Measurements from ENCODE around the gene GSC. TPM values are rescaled to one million over a fixed set of nuclear protein-coding genes. Genes with fewer than 3 reads are reported as not detected.
"Not testable (repeated sequence)": the region's sequence is repeated elsewhere in the genome, so short reads cannot be mapped to it uniquely, and the experiment has no call there.

Gene GSC
- total and polyA plus RNA-seq, 12 donors: 0.06 to 0.61 (median 0.19) TPM; not detected in 7

GRCh38 chr14:94738751-94739150 lies 31.2 kb downstream of the GSC start:
- Histone ChIP-seq H3K4me3 (no peak overlapping the region), H3K9me3 (replicated peaks in 1 of 3) (no peaks in the 10 kb centered on the region), H3K27ac (no peak overlapping the region), H3K27me3 (peaks cover 6% of the 10 kb centered on the region), H3K4me1 (replicated peaks in 1 of 2) (no peaks in the 10 kb centered on the region), H3K36me3 (replicated peaks in 1 of 2) (no peaks in the 10 kb centered on the region)
- WGBS, 4 donors: 74 to 88% (median 86%) methylated on average over 5 of the region's 5 CpGs
- DNase-seq: no peak
- intact Hi-C loops (cut with DNase I): no loop called here
- TF ChIP-seq CTCF (IDR thresholded peaks at IDR 0.05): no peak
- no peak for TF ChIP-seq POLR2A (IDR thresholded peaks at IDR 0.05)

GRCh38 chr14:94738097-94738496 lies 31.8 kb downstream of the GSC start:
- Histone ChIP-seq H3K27ac (no peak overlapping the region), H3K4me3 (no peak overlapping the region), H3K27me3 (peaks cover 6% of the 10 kb centered on the region), H3K4me1 (replicated peaks in 1 of 2) (no peaks in the 10 kb centered on the region), H3K36me3 (replicated peaks in 1 of 2) (no peaks in the 10 kb centered on the region), H3K9me3 (replicated peaks in 1 of 3) (no peaks in the 10 kb centered on the region)
- no peak for DNase-seq
- 89 to 92% (median 91%) methylated on average over 7 of the region's 7 CpGs for WGBS, 4 donors
- intact Hi-C loops (cut with DNase I): no loop called here
- no peak for TF ChIP-seq POLR2A (IDR thresholded peaks at IDR 0.05)
- TF ChIP-seq CTCF (IDR thresholded peaks at IDR 0.05): no peak

- H3K9me3 ChIP-seq (replicated peaks in 1 of 3): no peaks in the 10 kb centered on the region
- H3K4me1 ChIP-seq (replicated peaks in 1 of 2): no peaks in the 10 kb centered on the region
- TF ChIP-seq CTCF (IDR thresholded peaks at IDR 0.05) (no peak), POLR2A (IDR thresholded peaks at IDR 0.05) (no peak)
- DNase-seq: no peak
- H3K27ac ChIP-seq: no peak overlapping the region
- no peak overlapping the region for H3K4me3 ChIP-seq
- no peaks in the 10 kb centered on the region for H3K36me3 ChIP-seq (replicated peaks in 1 of 2)
- WGBS, 4 donors: 47 to 82% (median 72%) methylated on average over 2 to 3 of the region's 3 CpGs
- H3K27me3 ChIP-seq: no peaks in the 10 kb centered on the region
- intact Hi-C loops (cut with DNase I): no loop called here
Measured at GRCh38 chr14:94728950-94729349, 41.0 kb downstream of the GSC start.

DNA sequence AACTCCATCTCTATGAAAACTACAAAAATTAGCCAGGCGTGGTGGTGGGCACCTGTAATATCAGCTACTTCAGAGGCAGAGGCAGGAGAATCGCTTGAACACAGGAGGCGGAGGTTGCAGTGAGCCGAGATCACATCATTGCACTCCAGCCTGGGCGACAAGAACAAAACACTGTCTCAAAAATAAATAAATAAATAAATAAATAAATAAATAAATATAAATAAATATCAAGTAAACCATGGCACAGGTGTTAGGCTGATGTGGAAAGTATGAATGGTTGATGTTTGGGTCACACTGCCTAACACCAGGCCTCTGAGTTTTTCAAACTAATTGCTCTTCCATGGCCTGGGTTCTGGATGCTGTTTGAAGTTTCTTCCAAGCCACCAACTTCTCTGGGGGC lies 41.5 kb downstream of the GSC start:
- H3K4me1 ChIP-seq (replicated peaks in 1 of 2); H3K27ac ChIP-seq; H3K27me3 ChIP-seq; H3K36me3 ChIP-seq (replicated peaks in 1 of 2); DNase-seq; H3K4me3 ChIP-seq; H3K9me3 ChIP-seq (replicated peaks in 1 of 3); intact Hi-C loops (cut with DNase I): not testable (repeated sequence)
- WGBS, 4 donors: 94 to 97% (median 95%) methylated on average over 5 of the region's 5 CpGs

- H3K27ac ChIP-seq; DNase-seq; intact Hi-C loops (cut with DNase I); H3K4me3 ChIP-seq; H3K36me3 ChIP-seq (replicated peaks in 1 of 2); H3K27me3 ChIP-seq; H3K9me3 ChIP-seq (replicated peaks in 1 of 3); H3K4me1 ChIP-seq (replicated peaks in 1 of 2): not testable (repeated sequence)
- 89 to 98% (median 92%) methylated on average over 7 to 8 of the region's 8 CpGs for WGBS, 4 donors
Measured at GRCh38 chr14:94726649-94727048, 43.3 kb downstream of the GSC start.
